HepG2 (cell line): ENCODE data around the gene IGSF11. TPM values are rescaled to one million over a fixed set of nuclear protein-coding genes. Genes with fewer than 3 reads are reported as not detected.

ENCODE experiments used
- ATF4 ChIP-seq, 2 experiments: fragments of 450-650 bp in 1 of 2; sonication (generic) in 1 of 2; formaldehyde crosslinking; IDR thresholded peaks; 2 replicates each; pipeline versions ENCODE4 v1.5.0 to v1.8.0; 2020 to 2022; ENCODE audit warnings: mild to moderate bottlenecking in 1 of 2, missing genetic modification reagents in 1 of 2
- CBX2 ChIP-seq, 2 experiments: fragments of 200-600 bp in 1 of 2; sonication (generic); formaldehyde crosslinking in 1 of 2; IDR thresholded peaks; 2 replicates each; pipeline versions ENCODE4 v1.7.0 to v1.8.1; 2018 to 2022; ENCODE audit warnings: low read depth in 2 of 2, low read length in 1 of 2, mild to moderate bottlenecking in 1 of 2, missing genetic modification reagents in 1 of 2
- FOXA1 ChIP-seq, 2 experiments: fragments of 450-650 bp in 1 of 2; sonication (generic) in 1 of 2; formaldehyde crosslinking in 1 of 2; IDR thresholded peaks; 2 replicates each; pipeline versions ENCODE4 v1.4.0 to v1.6.1; 2016 to 2020; ENCODE audit warnings: missing genetic modification reagents in 1 of 2
- GABPA ChIP-seq, 2 experiments: IDR thresholded peaks; 2 replicates each; pipeline ENCODE4 v1.6.1; 2011 to 2016; ENCODE audit warnings: low read depth in 2 of 2, low read length in 1 of 2, missing biosample characterization in 1 of 2, missing genetic modification characterization in 1 of 2
- LCORL ChIP-seq, 2 experiments: fragments of 450-650 bp in 1 of 2; sonication (generic) in 1 of 2; formaldehyde crosslinking in 1 of 2; IDR thresholded peaks; 2 replicates each; pipeline versions ENCODE4 v1.5.0 to v1.6.1; 2017 to 2020; ENCODE audit warnings: antibody characterized with exemption in 1 of 2, missing genetic modification reagents in 1 of 2
- NFE2L2 ChIP-seq: fragments of 150-350 bp; IDR thresholded peaks from 2 replicates; pipeline ENCODE4 v1.6.1; 2014; ENCODE audit warnings: low read length
- NFKB2 ChIP-seq: sonication (generic); formaldehyde crosslinking; IDR thresholded peaks from 2 replicates; pipeline ENCODE4 v1.4.0; 2020; ENCODE audit warnings: missing genetic modification reagents, borderline replicate concordance
- TCF7L2 ChIP-seq: IDR thresholded peaks from 2 replicates; pipeline ENCODE4 v1.6.1; 2011; ENCODE audit warnings: mild to moderate bottlenecking, low read depth, low read length, moderate library complexity
- ZFP37 ChIP-seq: sonication (generic); formaldehyde crosslinking; IDR thresholded peaks from 2 replicates; pipeline ENCODE4 v1.4.0; 2020; ENCODE audit warnings: missing genetic modification reagents, borderline replicate concordance
- ZNF407 ChIP-seq: sonication (generic); formaldehyde crosslinking; IDR thresholded peaks from one replicate; pipeline ENCODE4 v1.5.1; 2020; ENCODE audit warnings: mild to moderate bottlenecking, missing genetic modification reagents; ENCODE audit errors: not compliant biosample characterization
- ZNF441 ChIP-seq: sonication (generic); formaldehyde crosslinking; IDR thresholded peaks from 2 replicates; pipeline ENCODE4 v1.7.0; 2021; ENCODE audit warnings: missing genetic modification reagents, borderline replicate concordance
- ZNF550 ChIP-seq: sonication (generic); formaldehyde crosslinking; IDR thresholded peaks from 2 replicates; pipeline ENCODE4 v1.4.0; 2020; ENCODE audit warnings: mild to moderate bottlenecking, missing genetic modification reagents, borderline replicate concordance
- ZNF768 ChIP-seq: sonication (generic); formaldehyde crosslinking; IDR thresholded peaks from 2 replicates; pipeline ENCODE4 v1.4.0; 2020; ENCODE audit warnings: missing genetic modification reagents
- ZNF891 ChIP-seq: sonication (generic); formaldehyde crosslinking; IDR thresholded peaks from 2 replicates; pipeline ENCODE4 v1.5.0; 2020; ENCODE audit warnings: mild to moderate bottlenecking, missing genetic modification reagents
- polyA plus RNA-seq, 8 experiments: library from polyadenylated mRNA; depleted of rRNA in 3 of 8; stranded (reverse) in 7 of 8; unstranded in 1 of 8; fragments of >200 nt; fragmentation: Illumina TruSeq in 4 of 8; extraction: Trizol in 4 of 8; gene quantifications; 2 replicates each; pipeline versions ENCODE4 v1.2.1 to v1.2.3, GENCODE V29; 2011 to 2016; ENCODE audit warnings: low read depth in 4 of 8, missing spikeins in 1 of 8, mixed read lengths in 1 of 8; ENCODE audit not compliant: insufficient read depth in 1 of 8
- total RNA-seq, 5 experiments: library from RNA; depleted of rRNA; stranded (reverse); fragments of >200 nt; fragmentation: Illumina TruSeq; extraction: Trizol; gene quantifications; 2 replicates each; pipeline ENCODE4 v1.2.3, GENCODE V29; 2016; ENCODE audit warnings: low read depth in 1 of 5
- TF ChIP-seq, protein P1 (sequence below): sonication (generic); formaldehyde crosslinking; IDR thresholded peaks from 2 replicates; pipeline ENCODE4 v1.8.0; 2022; ENCODE audit warnings: missing genetic modification reagents, mild to moderate bottlenecking, borderline replicate concordance
- TF ChIP-seq, protein P2 (sequence below): IDR thresholded peaks from 2 replicates; pipeline ENCODE4 v1.6.1; 2016; ENCODE audit warnings: missing compliant biosample characterization, missing genetic modification reagents, borderline replicate concordance

IGSF11 gene
- total and polyA plus RNA-seq, 2 of the 13 experiments (the other 11 are each of a cell fraction or from before 2014, with no cell fraction given), result not detected

- TF ChIP-seq NFE2L2, result no peak
- no peak for TF ChIP-seq ATF4 (CRISPR knock-in tag; IDR thresholded peaks at IDR 0.05)
- TF ChIP-seq, protein P1, sequence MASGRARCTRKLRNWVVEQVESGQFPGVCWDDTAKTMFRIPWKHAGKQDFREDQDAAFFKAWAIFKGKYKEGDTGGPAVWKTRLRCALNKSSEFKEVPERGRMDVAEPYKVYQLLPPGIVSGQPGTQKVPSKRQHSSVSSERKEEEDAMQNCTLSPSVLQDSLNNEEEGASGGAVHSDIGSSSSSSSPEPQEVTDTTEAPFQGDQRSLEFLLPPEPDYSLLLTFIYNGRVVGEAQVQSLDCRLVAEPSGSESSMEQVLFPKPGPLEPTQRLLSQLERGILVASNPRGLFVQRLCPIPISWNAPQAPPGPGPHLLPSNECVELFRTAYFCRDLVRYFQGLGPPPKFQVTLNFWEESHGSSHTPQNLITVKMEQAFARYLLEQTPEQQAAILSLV (CRISPR knock-in tag), result no peak
- TF ChIP-seq GABPA (IDR thresholded peaks at IDR 0.05; ENCODE audit: low read depth, low read length), result no peak
- no peak for TF ChIP-seq GABPA (CRISPR knock-in tag; IDR thresholded peaks at IDR 0.05; ENCODE audit: low read depth)
- no peak for TF ChIP-seq ZNF550
- no peak for TF ChIP-seq ZFP37
- peak; percentile 36; the same call in 1 of the 2 replicates for TF ChIP-seq ZNF768 (CRISPR knock-in tag)
- TF ChIP-seq, protein P2, sequence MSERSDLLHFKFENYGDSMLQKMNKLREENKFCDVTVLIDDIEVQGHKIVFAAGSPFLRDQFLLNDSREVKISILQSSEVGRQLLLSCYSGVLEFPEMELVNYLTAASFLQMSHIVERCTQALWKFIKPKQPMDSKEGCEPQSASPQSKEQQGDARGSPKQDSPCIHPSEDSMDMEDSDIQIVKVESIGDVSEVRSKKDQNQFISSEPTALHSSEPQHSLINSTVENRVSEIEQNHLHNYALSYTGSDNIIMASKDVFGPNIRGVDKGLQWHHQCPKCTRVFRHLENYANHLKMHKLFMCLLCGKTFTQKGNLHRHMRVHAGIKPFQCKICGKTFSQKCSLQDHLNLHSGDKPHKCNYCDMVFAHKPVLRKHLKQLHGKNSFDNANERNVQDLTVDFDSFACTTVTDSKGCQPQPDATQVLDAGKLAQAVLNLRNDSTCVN (CRISPR knock-in tag), result no peak
- TF ChIP-seq LCORL (IDR thresholded peaks at IDR 0.05), result no peak
- TF ChIP-seq LCORL (CRISPR knock-in tag; IDR thresholded peaks at IDR 0.05), result no peak
- peak; percentile 86 for TF ChIP-seq ZNF891 (CRISPR knock-in tag)
- TF ChIP-seq FOXA1 (IDR thresholded peaks at IDR 0.05), result no peak
- TF ChIP-seq FOXA1 (CRISPR knock-in tag; IDR thresholded peaks at IDR 0.05), result no peak
- no peak for TF ChIP-seq TCF7L2
- no peak for TF ChIP-seq NFKB2 (CRISPR knock-in tag)
- peak; percentile 62 for TF ChIP-seq ZNF407 (CRISPR knock-in tag)
- TF ChIP-seq CBX2 (IDR thresholded peaks at IDR 0.05; ENCODE audit: low read depth, low read length), result 0 out of 2 replicates have a peak, but pooled peaks have one; percentile 20
- no peak for TF ChIP-seq CBX2 (CRISPR knock-in tag; IDR thresholded peaks at IDR 0.05; ENCODE audit: low read depth)
- TF ChIP-seq ZNF441 (CRISPR knock-in tag), result 0 out of 2 replicates have a peak, but pooled peaks have one; percentile 33
These were observed at the start of gene IGSF11 (continued) for GRCh38 chr3:119034256-119035013.
